ENCODE data around the gene GRIK3.

The GRIK3 gene

DNA sequence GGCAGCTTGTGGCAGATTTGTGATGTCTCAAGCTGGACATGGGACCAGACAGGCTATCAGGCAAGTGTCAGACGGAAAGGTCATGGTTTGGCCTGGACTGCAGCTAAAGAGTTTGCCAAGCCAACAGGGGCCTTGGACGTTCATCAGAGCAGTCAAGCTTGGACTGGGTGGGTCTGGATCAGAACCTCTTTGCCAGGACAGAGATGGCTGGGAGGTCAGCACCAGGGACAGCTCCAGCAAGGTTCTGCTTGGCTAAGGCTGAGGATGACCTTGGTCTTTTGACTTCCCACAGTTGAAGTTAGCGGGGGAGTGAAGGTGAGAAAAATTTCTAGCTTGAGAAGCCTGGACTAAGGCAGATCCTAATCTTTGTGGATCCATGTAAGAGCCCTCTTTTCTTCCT, 68.1 kb downstream of the GRIK3 start:
- Histone ChIP-seq H3K4me1 (ENCODE audit: control insufficient read depth, insufficient read depth, low read length) (no peaks in the 10 kb centered on the region), H3K27ac (ENCODE audit: extremely low read depth, low read depth, low read length) (no peak overlapping the region), H3K36me3 (ENCODE audit: control insufficient read depth in 2 of 2, insufficient read depth in 1 of 2, low read length in 2 of 2) (no peaks in the 10 kb centered on the region), H3K9me3 (ENCODE audit: control insufficient read depth, insufficient read depth, low read depth, low read length) (no peaks in the 10 kb centered on the region), H3K4me3 (ENCODE audit: low read depth, low read length) (no peak overlapping the region)
- ChIA-PET POLR2A (no interaction called here), CTCF (no interaction called here)
- no peak for TF ChIP-seq ZNF239 (tag by site-specific recombination; IDR thresholded peaks at IDR 0.05)
- TF ChIP-seq SP2 (tag by site-specific recombination; IDR thresholded peaks at IDR 0.05) = no peak
- peak; percentile 55; the same call in 1 of the 2 replicates for TF ChIP-seq ZNF600 (tag by site-specific recombination; IDR thresholded peaks at IDR 0.05)
- TF ChIP-seq, protein P1, sequence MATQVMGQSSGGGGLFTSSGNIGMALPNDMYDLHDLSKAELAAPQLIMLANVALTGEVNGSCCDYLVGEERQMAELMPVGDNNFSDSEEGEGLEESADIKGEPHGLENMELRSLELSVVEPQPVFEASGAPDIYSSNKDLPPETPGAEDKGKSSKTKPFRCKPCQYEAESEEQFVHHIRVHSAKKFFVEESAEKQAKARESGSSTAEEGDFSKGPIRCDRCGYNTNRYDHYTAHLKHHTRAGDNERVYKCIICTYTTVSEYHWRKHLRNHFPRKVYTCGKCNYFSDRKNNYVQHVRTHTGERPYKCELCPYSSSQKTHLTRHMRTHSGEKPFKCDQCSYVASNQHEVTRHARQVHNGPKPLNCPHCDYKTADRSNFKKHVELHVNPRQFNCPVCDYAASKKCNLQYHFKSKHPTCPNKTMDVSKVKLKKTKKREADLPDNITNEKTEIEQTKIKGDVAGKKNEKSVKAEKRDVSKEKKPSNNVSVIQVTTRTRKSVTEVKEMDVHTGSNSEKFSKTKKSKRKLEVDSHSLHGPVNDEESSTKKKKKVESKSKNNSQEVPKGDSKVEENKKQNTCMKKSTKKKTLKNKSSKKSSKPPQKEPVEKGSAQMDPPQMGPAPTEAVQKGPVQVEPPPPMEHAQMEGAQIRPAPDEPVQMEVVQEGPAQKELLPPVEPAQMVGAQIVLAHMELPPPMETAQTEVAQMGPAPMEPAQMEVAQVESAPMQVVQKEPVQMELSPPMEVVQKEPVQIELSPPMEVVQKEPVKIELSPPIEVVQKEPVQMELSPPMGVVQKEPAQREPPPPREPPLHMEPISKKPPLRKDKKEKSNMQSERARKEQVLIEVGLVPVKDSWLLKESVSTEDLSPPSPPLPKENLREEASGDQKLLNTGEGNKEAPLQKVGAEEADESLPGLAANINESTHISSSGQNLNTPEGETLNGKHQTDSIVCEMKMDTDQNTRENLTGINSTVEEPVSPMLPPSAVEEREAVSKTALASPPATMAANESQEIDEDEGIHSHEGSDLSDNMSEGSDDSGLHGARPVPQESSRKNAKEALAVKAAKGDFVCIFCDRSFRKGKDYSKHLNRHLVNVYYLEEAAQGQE (tag by site-specific recombination; IDR thresholded peaks at IDR 0.05) = peak; percentile 96

DNA sequence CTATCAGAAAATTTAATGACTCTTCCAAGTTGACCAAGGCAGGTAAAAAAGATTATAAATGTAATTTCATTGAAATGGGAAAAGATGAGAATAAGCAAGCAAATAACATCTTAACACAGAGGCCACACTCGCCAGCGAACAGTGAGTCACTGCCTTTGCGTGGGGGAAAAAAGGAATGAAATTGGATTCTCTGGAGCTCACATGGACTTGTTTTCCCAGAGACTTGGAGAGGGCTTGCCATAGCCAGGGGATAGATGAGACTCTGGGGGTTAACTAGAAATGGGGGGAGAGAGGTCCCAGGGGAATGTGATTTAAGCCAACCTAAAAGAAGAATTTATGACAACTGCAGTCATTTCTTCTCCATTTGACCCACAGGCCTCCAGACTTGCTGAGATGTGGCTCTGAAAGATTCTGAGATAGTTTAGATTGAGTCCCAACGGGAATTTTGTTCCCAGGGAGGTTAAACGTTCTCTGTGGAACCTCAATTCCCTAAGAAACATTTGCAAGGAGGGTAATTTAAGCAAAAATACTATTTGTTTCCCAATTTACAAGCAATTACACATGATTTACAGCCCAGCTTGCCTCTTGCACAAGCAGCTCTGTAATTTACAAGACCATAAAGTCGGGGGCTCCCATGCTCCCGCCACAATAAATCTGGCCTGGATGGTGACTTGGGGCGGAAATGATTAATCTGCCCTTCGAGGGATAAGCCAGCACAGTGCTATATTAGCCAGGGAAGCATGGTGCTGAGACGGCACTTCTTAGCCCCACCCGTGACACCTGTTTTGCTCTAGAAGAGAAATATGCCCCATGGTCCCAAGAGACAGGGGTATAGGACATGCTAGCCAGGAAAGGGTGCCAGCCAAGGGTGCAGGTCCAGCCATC, 68.8 kb downstream of the GRIK3 start:
- H3K27ac ChIP-seq (ENCODE audit: extremely low read depth, low read depth, low read length) = no peak overlapping the region
- CTCF ChIA-PET = no interaction called here
- H3K4me1 ChIP-seq (ENCODE audit: control insufficient read depth, insufficient read depth, low read length) = no peaks in the 10 kb centered on the region
- POLR2A ChIA-PET = no interaction called here
- no peaks in the 10 kb centered on the region for H3K9me3 ChIP-seq (ENCODE audit: control insufficient read depth, insufficient read depth, low read depth, low read length)
- H3K36me3 ChIP-seq (ENCODE audit: control insufficient read depth in 2 of 2, insufficient read depth in 1 of 2, low read length in 2 of 2) = no peaks in the 10 kb centered on the region
- no peak overlapping the region for H3K4me3 ChIP-seq (ENCODE audit: low read depth, low read length)
- TF ChIP-seq ZSCAN30 (tag by site-specific recombination; IDR thresholded peaks at IDR 0.05) = no peak
- TF ChIP-seq ZNF621 (tag by site-specific recombination; IDR thresholded peaks at IDR 0.05) = no peak
- TF ChIP-seq, protein P2, sequence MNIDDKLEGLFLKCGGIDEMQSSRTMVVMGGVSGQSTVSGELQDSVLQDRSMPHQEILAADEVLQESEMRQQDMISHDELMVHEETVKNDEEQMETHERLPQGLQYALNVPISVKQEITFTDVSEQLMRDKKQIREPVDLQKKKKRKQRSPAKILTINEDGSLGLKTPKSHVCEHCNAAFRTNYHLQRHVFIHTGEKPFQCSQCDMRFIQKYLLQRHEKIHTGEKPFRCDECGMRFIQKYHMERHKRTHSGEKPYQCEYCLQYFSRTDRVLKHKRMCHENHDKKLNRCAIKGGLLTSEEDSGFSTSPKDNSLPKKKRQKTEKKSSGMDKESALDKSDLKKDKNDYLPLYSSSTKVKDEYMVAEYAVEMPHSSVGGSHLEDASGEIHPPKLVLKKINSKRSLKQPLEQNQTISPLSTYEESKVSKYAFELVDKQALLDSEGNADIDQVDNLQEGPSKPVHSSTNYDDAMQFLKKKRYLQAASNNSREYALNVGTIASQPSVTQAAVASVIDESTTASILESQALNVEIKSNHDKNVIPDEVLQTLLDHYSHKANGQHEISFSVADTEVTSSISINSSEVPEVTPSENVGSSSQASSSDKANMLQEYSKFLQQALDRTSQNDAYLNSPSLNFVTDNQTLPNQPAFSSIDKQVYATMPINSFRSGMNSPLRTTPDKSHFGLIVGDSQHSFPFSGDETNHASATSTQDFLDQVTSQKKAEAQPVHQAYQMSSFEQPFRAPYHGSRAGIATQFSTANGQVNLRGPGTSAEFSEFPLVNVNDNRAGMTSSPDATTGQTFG (tag by site-specific recombination; IDR thresholded peaks at IDR 0.05; ENCODE audit: borderline replicate concordance) = 0 out of 2 replicates have a peak, but pooled peaks have one; percentile 12
- TF ChIP-seq ZNF24 (tag by site-specific recombination; IDR thresholded peaks at IDR 0.05) = peak; percentile 84
- TF ChIP-seq ZNF184 (tag by site-specific recombination; IDR thresholded peaks at IDR 0.05) = no peak
- TF ChIP-seq, protein P3, sequence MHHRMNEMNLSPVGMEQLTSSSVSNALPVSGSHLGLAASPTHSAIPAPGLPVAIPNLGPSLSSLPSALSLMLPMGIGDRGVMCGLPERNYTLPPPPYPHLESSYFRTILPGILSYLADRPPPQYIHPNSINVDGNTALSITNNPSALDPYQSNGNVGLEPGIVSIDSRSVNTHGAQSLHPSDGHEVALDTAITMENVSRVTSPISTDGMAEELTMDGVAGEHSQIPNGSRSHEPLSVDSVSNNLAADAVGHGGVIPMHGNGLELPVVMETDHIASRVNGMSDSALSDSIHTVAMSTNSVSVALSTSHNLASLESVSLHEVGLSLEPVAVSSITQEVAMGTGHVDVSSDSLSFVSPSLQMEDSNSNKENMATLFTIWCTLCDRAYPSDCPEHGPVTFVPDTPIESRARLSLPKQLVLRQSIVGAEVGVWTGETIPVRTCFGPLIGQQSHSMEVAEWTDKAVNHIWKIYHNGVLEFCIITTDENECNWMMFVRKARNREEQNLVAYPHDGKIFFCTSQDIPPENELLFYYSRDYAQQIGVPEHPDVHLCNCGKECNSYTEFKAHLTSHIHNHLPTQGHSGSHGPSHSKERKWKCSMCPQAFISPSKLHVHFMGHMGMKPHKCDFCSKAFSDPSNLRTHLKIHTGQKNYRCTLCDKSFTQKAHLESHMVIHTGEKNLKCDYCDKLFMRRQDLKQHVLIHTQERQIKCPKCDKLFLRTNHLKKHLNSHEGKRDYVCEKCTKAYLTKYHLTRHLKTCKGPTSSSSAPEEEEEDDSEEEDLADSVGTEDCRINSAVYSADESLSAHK (tag by site-specific recombination; IDR thresholded peaks at IDR 0.05) = peak; percentile 57
- TF ChIP-seq ZIC2 (tag by site-specific recombination; IDR thresholded peaks at IDR 0.05) = 0 out of 2 replicates have a peak, but pooled peaks have one; percentile 43
- TF ChIP-seq OSR2 (tag by site-specific recombination; IDR thresholded peaks at IDR 0.05) = peak; percentile 64; the same call in 1 of the 2 replicates
- TF ChIP-seq, protein P4, sequence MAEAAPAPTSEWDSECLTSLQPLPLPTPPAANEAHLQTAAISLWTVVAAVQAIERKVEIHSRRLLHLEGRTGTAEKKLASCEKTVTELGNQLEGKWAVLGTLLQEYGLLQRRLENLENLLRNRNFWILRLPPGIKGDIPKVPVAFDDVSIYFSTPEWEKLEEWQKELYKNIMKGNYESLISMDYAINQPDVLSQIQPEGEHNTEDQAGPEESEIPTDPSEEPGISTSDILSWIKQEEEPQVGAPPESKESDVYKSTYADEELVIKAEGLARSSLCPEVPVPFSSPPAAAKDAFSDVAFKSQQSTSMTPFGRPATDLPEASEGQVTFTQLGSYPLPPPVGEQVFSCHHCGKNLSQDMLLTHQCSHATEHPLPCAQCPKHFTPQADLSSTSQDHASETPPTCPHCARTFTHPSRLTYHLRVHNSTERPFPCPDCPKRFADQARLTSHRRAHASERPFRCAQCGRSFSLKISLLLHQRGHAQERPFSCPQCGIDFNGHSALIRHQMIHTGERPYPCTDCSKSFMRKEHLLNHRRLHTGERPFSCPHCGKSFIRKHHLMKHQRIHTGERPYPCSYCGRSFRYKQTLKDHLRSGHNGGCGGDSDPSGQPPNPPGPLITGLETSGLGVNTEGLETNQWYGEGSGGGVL (tag by site-specific recombination; IDR thresholded peaks at IDR 0.05) = peak; percentile 76
- 0 out of 2 replicates have a peak, but pooled peaks have one; percentile 27 for TF ChIP-seq KLF10 (tag by site-specific recombination; IDR thresholded peaks at IDR 0.05)
- TF ChIP-seq, protein P5, sequence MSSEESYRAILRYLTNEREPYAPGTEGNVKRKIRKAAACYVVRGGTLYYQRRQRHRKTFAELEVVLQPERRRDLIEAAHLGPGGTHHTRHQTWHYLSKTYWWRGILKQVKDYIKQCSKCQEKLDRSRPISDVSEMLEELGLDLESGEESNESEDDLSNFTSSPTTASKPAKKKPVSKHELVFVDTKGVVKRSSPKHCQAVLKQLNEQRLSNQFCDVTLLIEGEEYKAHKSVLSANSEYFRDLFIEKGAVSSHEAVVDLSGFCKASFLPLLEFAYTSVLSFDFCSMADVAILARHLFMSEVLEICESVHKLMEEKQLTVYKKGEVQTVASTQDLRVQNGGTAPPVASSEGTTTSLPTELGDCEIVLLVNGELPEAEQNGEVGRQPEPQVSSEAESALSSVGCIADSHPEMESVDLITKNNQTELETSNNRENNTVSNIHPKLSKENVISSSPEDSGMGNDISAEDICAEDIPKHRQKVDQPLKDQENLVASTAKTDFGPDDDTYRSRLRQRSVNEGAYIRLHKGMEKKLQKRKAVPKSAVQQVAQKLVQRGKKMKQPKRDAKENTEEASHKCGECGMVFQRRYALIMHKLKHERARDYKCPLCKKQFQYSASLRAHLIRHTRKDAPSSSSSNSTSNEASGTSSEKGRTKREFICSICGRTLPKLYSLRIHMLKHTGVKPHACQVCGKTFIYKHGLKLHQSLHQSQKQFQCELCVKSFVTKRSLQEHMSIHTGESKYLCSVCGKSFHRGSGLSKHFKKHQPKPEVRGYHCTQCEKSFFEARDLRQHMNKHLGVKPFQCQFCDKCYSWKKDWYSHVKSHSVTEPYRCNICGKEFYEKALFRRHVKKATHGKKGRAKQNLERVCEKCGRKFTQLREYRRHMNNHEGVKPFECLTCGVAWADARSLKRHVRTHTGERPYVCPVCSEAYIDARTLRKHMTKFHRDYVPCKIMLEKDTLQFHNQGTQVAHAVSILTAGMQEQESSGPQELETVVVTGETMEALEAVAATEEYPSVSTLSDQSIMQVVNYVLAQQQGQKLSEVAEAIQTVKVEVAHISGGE (tag by site-specific recombination; conservative IDR thresholded peaks at IDR 0.05; ENCODE audit: low read depth) = 0 out of 2 replicates have a peak, but pooled peaks have one; percentile 12
- TF ChIP-seq, protein P6, sequence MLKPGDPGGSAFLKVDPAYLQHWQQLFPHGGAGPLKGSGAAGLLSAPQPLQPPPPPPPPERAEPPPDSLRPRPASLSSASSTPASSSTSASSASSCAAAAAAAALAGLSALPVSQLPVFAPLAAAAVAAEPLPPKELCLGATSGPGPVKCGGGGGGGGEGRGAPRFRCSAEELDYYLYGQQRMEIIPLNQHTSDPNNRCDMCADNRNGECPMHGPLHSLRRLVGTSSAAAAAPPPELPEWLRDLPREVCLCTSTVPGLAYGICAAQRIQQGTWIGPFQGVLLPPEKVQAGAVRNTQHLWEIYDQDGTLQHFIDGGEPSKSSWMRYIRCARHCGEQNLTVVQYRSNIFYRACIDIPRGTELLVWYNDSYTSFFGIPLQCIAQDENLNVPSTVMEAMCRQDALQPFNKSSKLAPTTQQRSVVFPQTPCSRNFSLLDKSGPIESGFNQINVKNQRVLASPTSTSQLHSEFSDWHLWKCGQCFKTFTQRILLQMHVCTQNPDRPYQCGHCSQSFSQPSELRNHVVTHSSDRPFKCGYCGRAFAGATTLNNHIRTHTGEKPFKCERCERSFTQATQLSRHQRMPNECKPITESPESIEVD (tag by site-specific recombination; IDR thresholded peaks at IDR 0.05) = peak; percentile 81
- TF ChIP-seq ZNF157 (tag by site-specific recombination; IDR thresholded peaks at IDR 0.05) = no peak
